Osteoblast (primary cell): ENCODE results near the gene HBP1. TPM values are rescaled to one million over a fixed set of nuclear protein-coding genes. Genes with fewer than 3 reads are reported as not detected.
"Not testable (repeated sequence)": the region's sequence is repeated elsewhere in the genome, so short reads cannot be mapped to it uniquely, and the experiment has no call there.

Experiments used
- DNase-seq: peaks from one replicate; pipeline ENCODE4 v3.0.0; 2011; ENCODE audit warnings: low spot score, mixed read lengths; ENCODE audit not compliant: insufficient read length; ENCODE audit errors: missing footprints
- H2AFZ ChIP-seq: 2 replicates; pipeline ENCODE4 v1.6.0; 2011; ENCODE audit warnings: mild to moderate bottlenecking, low read length
- H3K27ac ChIP-seq: 2 replicates; pipeline ENCODE4 v1.5.1; 2011; ENCODE audit warnings: mild to moderate bottlenecking, low read depth, low read length, moderate library complexity
- H3K27me3 ChIP-seq: 2 replicates; pipeline ENCODE4 v1.6.0; 2012; ENCODE audit warnings: mild to moderate bottlenecking, control low read depth, inconsistent platforms, low read length, moderate library complexity; ENCODE audit not compliant: insufficient read depth
- H3K36me3 ChIP-seq: 2 replicates; pipeline ENCODE4 v1.5.1; 2011; ENCODE audit warnings: mild to moderate bottlenecking, low read length, control low read depth, moderate library complexity; ENCODE audit not compliant: insufficient read depth
- H3K4me1 ChIP-seq: 2 replicates; pipeline ENCODE4 v1.5.1; 2011; ENCODE audit warnings: mild to moderate bottlenecking, low read length, control low read depth, moderate library complexity; ENCODE audit not compliant: insufficient read depth
- H3K4me2 ChIP-seq: 2 replicates; pipeline ENCODE4 v1.6.0; 2011; ENCODE audit warnings: mild to moderate bottlenecking, low read length; ENCODE audit not compliant: insufficient read depth
- H3K4me3 ChIP-seq: fragments of 200-600 bp; sonication (generic); 3 replicates; pipeline ENCODE4 v1.5.1; 2012; ENCODE audit warnings: mild to moderate bottlenecking, low read length, inconsistent platforms; ENCODE audit not compliant: insufficient read depth
- H3K79me2 ChIP-seq: 2 replicates; pipeline ENCODE4 v1.6.0; 2012; ENCODE audit warnings: mild to moderate bottlenecking, low read length, control low read depth, inconsistent platforms; ENCODE audit not compliant: insufficient read depth
- H3K9me3 ChIP-seq: 2 replicates; pipeline ENCODE4 v1.5.1; 2011; ENCODE audit warnings: low read depth, low read length, control low read depth
- H4K20me1 ChIP-seq: 2 replicates; pipeline ENCODE4 v1.6.0; 2012; ENCODE audit warnings: mild to moderate bottlenecking, low read length, control low read depth; ENCODE audit not compliant: insufficient read depth
- CTCF ChIP-seq: IDR thresholded peaks from 2 replicates; pipeline ENCODE4 v1.5.1; 2011; ENCODE audit warnings: mild to moderate bottlenecking, low read depth, low read length, moderate library complexity; ENCODE audit errors: extremely low read depth
- total RNA-seq: library from RNA; depleted of rRNA; stranded (reverse); fragments of >200 nt; gene quantifications from 2 replicates; pipeline ENCODE4 v1.2.3, GENCODE V29; 2012

HBP1 gene
- total RNA-seq, 1 donor: 175 TPM

- Histone ChIP-seq H3K9me3 (no peaks in the 10 kb centered on the region), H3K27ac (no peak overlapping the region)
These were observed 18.3 kb upstream of the HBP1 start for GRCh38 chr7:107150375-107151073.

GRCh38 chr7:107151538-107151937 is 17.3 kb upstream of the HBP1 start:
- Histone ChIP-seq H3K36me3 (no peaks in the 10 kb centered on the region), H3K79me2 (no peaks in the 10 kb centered on the region), H3K4me2 (no peak overlapping the region), H4K20me1 (no peaks in the 10 kb centered on the region), H2AFZ (no peak overlapping the region), H3K4me1 (peaks cover 8% of the 10 kb centered on the region), H3K27ac (no peak overlapping the region), H3K9me3 (no peaks in the 10 kb centered on the region), H3K27me3 (no peaks in the 10 kb centered on the region), H3K4me3 (no peak overlapping the region)
- no peak for DNase-seq
- no peak for TF ChIP-seq CTCF

More at GRCh38 chr7:107150375-107151073, 18.3 kb upstream of the HBP1 start:
- Histone ChIP-seq H3K4me1 (peaks cover 8% of the 10 kb centered on the region), H3K4me2 (no peak overlapping the region), H3K27me3 (no peaks in the 10 kb centered on the region), H3K4me3 (no peak overlapping the region), H4K20me1 (no peaks in the 10 kb centered on the region), H3K36me3 (no peaks in the 10 kb centered on the region), H2AFZ (no peak overlapping the region), H3K79me2 (no peaks in the 10 kb centered on the region)
- peak; percentile 73 for TF ChIP-seq CTCF
- no peak for DNase-seq

- H3K4me3 ChIP-seq: no peak overlapping the region
- no peaks in the 10 kb centered on the region for H3K79me2 ChIP-seq
- no peak overlapping the region for H3K4me2 ChIP-seq
- no peaks in the 10 kb centered on the region for H3K36me3 ChIP-seq
- no peak overlapping the region for H2AFZ ChIP-seq
- TF ChIP-seq CTCF: no peak
- H4K20me1 ChIP-seq: no peaks in the 10 kb centered on the region
- DNase-seq: peak; percentile 23
- no peaks in the 10 kb centered on the region for H3K27me3 ChIP-seq
- H3K27ac ChIP-seq: no peak overlapping the region
- H3K9me3 ChIP-seq: no peaks in the 10 kb centered on the region
- peaks cover 8% of the 10 kb centered on the region for H3K4me1 ChIP-seq
These were observed 16.8 kb upstream of the HBP1 start for GRCh38 chr7:107152011-107152410.

GRCh38 chr7:107154826-107155225 is 14.0 kb upstream of the HBP1 start:
- H3K27me3 ChIP-seq: no peaks in the 10 kb centered on the region
- H2AFZ ChIP-seq: no peak overlapping the region

GRCh38 chr7:107155726-107156125 is 13.1 kb upstream of the HBP1 start:
- DNase-seq, H3K4me3 ChIP-seq, H3K79me2 ChIP-seq: not testable (repeated sequence)

More at GRCh38 chr7:107154826-107155225, 14.0 kb upstream of the HBP1 start:
- Histone ChIP-seq H3K36me3 (no peaks in the 10 kb centered on the region), H3K4me1 (no peaks in the 10 kb centered on the region), H3K27ac (no peak overlapping the region), H3K4me3 (no peak overlapping the region), H3K79me2 (no peaks in the 10 kb centered on the region), H3K4me2 (no peak overlapping the region), H3K9me3 (no peaks in the 10 kb centered on the region), H4K20me1 (no peaks in the 10 kb centered on the region)
- DNase-seq: no peak
- no peak for TF ChIP-seq CTCF

More at GRCh38 chr7:107155726-107156125, 13.1 kb upstream of the HBP1 start:
- not testable (repeated sequence) for H3K4me1 ChIP-seq, H3K27ac ChIP-seq, H2AFZ ChIP-seq, H3K4me2 ChIP-seq, H3K27me3 ChIP-seq, H3K36me3 ChIP-seq, H4K20me1 ChIP-seq, H3K9me3 ChIP-seq
